ENCODE measurements around the gene LTBP4.
A peak's percentile ranks its signal among the peaks of the same experiment; 100 is the strongest.
"Not testable (repeated sequence)": the region's sequence is repeated elsewhere in the genome, so short reads cannot be mapped to it uniquely, and the experiment has no call there.

LTBP4 gene, protein sequence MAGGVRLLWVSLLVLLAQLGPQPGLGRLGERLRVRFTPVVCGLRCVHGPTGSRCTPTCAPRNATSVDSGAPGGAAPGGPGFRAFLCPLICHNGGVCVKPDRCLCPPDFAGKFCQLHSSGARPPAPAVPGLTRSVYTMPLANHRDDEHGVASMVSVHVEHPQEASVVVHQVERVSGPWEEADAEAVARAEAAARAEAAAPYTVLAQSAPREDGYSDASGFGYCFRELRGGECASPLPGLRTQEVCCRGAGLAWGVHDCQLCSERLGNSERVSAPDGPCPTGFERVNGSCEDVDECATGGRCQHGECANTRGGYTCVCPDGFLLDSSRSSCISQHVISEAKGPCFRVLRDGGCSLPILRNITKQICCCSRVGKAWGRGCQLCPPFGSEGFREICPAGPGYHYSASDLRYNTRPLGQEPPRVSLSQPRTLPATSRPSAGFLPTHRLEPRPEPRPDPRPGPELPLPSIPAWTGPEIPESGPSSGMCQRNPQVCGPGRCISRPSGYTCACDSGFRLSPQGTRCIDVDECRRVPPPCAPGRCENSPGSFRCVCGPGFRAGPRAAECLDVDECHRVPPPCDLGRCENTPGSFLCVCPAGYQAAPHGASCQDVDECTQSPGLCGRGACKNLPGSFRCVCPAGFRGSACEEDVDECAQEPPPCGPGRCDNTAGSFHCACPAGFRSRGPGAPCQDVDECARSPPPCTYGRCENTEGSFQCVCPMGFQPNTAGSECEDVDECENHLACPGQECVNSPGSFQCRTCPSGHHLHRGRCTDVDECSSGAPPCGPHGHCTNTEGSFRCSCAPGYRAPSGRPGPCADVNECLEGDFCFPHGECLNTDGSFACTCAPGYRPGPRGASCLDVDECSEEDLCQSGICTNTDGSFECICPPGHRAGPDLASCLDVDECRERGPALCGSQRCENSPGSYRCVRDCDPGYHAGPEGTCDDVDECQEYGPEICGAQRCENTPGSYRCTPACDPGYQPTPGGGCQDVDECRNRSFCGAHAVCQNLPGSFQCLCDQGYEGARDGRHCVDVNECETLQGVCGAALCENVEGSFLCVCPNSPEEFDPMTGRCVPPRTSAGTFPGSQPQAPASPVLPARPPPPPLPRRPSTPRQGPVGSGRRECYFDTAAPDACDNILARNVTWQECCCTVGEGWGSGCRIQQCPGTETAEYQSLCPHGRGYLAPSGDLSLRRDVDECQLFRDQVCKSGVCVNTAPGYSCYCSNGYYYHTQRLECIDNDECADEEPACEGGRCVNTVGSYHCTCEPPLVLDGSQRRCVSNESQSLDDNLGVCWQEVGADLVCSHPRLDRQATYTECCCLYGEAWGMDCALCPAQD (N-terminal part only)

GRCh38 chr19:40601134-40601974 lies at the start of gene LTBP4:
Gene LTBP4 (plus strand): TSS chr19:40601369. CDS start chr19:40601388, 19 bp downstream.
- peak; percentile 59 for DNase-seq (ENCODE audit: low spot score)

- DNase-seq (ENCODE audit: low spot score): no peak
These were observed 48.3 kb upstream of the LTBP4 start for GRCh38 chr19:40552848-40553247.

DNA sequence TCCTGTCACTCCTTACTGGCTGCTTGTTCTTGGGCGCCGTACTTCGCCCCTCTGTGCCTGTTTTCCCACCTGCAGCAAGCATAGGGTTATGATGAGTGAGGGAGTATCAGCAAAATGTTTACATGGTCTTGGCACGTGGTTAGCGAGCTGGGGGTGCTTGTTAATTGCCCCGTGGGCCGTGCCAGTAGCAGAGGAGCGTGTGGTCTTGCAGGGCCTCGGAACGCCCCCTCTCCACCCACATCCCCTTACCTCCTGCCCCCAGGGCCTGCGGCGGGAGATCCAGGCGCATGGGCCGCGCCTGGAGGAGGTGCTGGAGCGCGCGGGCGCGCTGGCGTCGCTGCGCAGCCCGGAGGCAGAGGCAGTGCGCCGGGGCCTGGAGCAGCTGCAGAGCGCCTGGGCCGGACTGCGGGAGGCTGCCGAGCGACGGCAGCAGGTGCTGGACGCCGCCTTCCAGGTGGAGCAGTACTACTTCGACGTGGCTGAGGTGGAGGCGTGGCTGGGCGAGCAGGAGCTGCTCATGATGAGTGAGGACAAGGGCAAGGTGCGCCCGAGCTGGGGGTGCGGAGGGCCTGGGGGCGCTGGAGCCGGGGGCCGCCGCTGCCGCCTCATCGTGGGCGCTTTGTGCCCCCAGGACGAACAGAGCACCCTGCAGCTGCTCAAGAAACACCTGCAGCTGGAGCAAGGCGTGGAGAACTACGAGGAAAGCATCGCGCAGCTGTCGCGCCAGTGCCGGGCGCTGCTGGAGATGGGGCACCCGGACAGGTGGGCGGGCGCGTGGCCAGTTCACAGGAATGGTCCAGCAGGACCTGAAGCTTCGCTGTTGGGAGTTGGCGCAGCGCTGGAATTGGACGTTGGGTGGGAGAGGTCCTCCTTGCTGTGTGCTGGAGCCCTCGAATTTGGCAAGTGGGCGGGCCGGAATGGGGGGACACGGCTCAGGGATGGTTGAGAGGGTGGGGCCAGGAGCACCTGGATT lies 47.0 kb upstream of the LTBP4 start:
- no peak for DNase-seq (ENCODE audit: low spot score)

DNA sequence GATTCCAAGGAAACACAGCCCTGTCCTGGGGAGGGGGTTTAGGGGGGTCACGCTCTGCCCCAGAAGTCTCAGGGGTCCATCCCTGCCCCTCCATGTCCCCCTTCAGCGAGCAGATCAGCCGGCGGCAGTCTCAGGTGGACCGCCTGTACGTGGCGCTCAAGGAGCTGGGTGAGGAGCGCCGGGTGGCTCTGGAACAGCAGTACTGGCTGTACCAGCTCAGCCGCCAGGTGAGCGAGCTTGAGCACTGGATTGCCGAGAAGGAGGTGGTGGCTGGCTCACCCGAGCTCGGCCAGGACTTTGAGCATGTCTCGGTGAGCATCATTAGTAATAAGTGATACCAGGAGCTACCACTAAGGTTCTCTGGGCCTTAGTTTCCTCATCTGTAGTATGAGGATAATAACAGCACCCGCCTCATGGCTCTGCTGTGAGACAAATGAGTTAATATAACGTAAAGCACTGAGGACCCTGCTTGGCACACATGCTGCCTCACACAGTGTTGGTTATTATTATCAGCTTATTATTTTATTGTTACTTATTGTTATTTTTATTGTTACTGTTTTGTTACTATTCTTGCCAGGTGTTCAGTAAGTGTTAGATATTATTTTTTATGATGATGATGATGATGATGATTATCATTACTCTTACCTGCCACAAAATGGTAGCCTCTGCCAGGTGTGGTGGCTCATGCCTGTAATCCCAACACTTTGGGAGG lies 45.0 kb upstream of the LTBP4 start:
- no peak for DNase-seq (ENCODE audit: low spot score)

GRCh38 chr19:40556953-40557530 lies 44.1 kb upstream of the LTBP4 start:
- no peak for DNase-seq (ENCODE audit: low spot score)

GRCh38 chr19:40559394-40559793 lies 41.8 kb upstream of the LTBP4 start:
- no peak for DNase-seq (ENCODE audit: low spot score)

DNA sequence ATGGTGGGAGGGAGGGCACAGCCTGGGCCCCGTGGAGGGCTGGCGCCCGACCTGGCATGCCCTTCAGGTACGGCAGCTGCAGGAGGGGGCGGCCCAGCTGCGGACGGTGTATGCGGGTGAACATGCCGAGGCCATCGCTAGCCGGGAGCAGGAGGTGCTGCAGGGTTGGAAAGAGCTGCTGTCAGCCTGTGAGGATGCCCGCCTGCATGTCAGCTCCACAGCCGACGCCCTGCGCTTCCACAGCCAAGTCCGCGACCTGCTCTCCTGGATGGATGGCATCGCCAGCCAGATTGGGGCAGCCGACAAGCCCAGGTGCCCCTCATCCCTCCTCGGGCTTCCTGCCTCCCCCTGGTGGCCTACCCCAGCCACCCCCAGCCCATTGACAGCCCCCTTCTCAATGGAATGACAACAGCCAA lies 41.1 kb upstream of the LTBP4 start:
- no peak for DNase-seq (ENCODE audit: low spot score)

DNA sequence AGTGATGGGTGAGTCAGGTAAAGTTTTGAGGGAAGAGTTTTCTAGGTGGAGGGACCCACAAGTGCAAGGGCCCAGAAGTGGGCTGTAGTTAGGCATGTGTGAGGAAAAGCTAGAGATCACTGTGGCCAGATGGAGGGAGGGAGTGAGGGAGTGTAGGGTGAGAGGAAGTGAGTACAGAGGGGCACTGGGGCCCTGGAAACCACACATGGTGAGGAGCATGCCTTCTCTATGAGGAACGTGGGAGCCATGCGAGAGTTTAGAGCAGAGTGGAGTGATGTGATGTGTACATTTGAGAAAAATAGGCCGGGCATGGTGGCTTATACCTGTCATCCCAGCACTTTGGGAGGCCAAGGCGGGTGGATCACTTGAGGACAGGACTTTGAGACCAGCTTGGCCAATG lies 39.2 kb upstream of the LTBP4 start:
- no peak for DNase-seq (ENCODE audit: low spot score)

DNA sequence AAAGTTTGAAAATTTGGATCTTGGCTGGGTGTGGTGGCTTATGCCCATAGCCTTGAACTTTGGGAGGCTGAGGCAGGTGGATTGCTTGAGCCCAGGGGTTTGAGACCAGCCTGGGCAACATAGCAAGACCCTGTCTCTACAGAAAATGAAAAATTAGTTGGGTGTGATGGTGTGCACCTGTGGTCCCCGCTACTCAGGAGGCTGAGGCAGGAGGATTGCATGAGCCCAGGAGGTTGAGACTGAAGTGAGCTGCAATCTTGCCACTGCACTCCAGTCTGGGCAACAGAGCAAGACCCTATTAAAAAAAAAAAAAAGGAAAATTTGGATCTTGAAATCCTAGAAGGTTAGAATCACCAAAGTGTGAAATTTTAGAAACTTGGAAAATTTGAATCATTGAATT lies 36.6 kb upstream of the LTBP4 start:
- not testable (repeated sequence) for DNase-seq (ENCODE audit: low spot score)

DNA sequence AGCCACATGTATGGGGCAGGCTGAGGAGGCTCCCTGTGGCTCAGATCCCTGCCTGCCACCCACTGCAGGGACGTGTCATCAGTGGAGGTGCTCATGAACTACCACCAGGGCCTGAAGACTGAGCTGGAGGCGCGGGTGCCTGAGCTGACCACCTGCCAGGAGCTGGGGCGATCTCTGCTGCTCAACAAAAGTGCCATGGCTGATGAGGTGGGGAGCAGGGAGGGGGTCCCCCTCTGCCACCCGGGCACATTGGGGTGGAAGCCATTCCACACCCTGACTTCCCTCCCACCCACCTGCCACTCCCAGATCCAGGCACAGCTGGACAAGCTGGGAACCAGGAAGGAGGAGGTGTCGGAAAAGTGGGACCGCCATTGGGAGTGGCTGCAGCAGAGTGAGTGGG lies 35.8 kb upstream of the LTBP4 start:
- no peak for DNase-seq (ENCODE audit: low spot score)

GRCh38 chr19:40565910-40566495 lies 35.2 kb upstream of the LTBP4 start:
- no peak for DNase-seq (ENCODE audit: low spot score)

DNA sequence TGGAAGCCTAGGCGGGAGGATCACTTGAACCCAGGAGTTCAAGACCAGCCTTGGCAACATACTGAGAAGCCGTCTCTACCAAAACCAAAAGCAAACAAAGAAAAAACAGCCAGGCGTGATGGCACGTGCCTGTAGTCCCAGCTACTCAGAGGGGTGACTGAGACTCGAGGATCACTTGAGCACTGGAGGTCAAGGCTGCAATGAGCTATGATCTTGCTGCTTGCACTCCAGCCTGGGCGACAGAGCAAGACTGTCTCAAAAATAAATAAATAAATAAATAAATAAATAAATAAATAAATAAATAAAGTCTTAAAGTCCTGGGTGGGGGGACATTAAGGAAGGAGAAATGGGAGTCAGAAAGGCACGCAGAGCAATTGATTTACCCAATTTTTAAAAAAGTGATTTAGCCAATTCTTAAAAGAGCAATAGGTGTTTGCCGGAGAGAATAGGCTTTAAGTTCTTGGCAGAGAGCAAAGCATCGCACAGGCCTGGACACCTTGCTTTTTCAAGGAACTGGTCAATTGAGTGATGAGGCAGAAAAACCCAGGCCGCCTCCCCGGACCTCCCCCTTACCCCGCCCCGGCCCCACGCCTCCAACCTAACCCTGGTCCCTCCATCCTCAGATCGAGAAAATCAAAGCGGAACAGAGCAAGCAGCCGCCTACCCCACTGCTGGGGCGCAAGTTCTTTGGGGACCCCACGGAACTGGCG lies 34.0 kb upstream of the LTBP4 start:
- DNase-seq (ENCODE audit: low spot score): no peak

DNA sequence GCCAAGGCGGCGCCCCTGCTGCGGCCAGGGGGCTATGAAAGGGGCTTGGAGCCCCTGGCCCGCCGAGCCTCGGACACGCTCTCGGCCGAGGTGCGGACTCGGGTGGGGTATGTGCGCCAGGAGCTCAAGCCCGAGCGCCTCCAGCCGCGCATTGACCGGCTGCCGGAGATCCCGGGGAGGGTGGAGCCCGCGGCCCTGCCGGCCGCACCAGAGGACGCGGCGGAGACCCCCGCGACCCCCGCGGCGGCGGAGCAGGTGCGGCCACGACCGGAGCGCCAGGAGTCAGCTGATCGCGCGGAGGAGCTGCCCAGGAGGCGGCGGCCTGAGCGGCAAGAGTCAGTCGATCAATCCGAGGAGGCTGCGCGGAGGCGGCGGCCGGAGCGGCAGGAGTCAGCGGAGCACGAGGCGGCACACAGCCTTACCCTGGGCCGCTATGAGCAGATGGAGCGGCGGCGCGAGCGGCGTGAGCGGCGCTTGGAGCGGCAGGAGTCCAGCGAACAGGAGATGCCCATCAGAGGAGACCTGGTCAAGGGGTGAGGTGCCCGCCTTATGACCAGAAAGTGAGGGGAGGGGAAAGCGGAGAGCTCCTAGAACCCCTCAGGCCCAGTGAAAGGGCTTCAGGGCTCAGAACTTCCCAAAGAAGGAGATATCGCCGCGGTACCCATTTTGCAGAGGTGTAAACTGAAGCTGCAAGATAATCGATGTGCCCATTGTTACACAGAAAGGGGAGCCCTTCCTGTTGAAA lies 33.2 kb upstream of the LTBP4 start:
- no peak for DNase-seq (ENCODE audit: low spot score)

GRCh38 chr19:40570313-40571004 lies 30.7 kb upstream of the LTBP4 start:
- DNase-seq (ENCODE audit: low spot score): peak; percentile 99

- no peak for DNase-seq (ENCODE audit: low spot score)
These were observed 30.2 kb upstream of the LTBP4 start for GRCh38 chr19:40571005-40571318.

GRCh38 chr19:40571831-40572495 lies 29.2 kb upstream of the LTBP4 start:
- no peak for DNase-seq (ENCODE audit: low spot score)

Data from SW480 (cell line).